HG02943 (cell line): ENCODE results near the gene SREBF1.

ENCODE experiments used
- ATAC-seq: cut with Tn5 transposase; IDR thresholded peaks from one replicate; pipeline ENCODE4 v1.9.1; 2021; ENCODE audit warnings: mild to moderate bottlenecking, low read depth, moderate library complexity; ENCODE audit not compliant: unreplicated experiment

Gene SREBF1

DNA sequence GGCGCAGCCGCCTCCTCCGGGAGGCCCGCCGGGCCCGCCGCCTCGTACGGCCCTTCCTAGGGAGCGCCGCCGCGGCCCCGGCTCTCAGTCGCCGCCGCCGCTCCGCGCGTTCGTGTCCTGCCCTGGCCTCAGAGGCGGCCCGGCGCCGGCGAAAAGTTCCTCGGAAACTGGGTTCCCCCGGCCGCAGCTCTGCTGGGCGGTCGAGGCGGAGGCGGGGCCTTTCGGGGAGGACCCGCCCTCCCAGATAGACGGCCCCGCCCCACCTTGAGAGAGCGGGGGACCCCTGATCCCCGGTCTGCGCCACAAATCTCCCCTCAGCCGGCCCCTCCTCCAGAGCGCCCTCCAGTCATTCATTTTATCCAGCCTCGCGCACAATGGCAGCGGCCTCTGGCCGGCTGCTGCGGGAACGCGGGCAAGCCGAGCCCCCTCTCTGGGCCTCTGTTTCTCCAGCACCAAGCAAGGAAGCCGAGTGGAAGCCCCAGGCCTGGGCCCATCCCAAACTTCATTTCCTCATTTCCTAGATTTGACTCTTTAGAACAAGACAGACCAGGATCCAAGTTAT is at the start of gene SREBF1:
Gene SREBF1 (minus strand): TSS at position 169 of the 562 bp plus-strand sequence. CDS start 169 bp downstream, outside the sequence.
- peak; percentile 16 for ATAC-seq

DNA sequence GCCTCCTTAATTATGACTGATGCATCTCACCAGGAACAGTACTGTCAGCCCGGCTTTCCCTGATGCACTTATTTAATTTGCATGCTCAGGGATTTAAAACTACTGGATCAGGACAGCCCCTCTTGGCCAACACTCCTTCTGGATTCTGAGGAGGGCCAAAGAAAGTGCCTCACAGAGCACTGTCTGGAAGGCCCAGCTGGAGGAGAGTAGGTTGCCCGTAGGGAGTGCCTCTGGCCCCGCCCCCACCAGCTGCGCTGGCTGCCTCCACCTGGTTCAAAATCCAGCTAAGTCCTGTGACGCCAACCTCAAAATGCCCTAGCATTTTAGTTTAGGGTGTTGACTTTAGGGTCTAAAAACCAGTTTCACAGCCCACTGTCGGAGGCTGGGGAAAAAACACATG is 49.4 kb upstream of the SREBF1 start:
- ATAC-seq = no peak

DNA sequence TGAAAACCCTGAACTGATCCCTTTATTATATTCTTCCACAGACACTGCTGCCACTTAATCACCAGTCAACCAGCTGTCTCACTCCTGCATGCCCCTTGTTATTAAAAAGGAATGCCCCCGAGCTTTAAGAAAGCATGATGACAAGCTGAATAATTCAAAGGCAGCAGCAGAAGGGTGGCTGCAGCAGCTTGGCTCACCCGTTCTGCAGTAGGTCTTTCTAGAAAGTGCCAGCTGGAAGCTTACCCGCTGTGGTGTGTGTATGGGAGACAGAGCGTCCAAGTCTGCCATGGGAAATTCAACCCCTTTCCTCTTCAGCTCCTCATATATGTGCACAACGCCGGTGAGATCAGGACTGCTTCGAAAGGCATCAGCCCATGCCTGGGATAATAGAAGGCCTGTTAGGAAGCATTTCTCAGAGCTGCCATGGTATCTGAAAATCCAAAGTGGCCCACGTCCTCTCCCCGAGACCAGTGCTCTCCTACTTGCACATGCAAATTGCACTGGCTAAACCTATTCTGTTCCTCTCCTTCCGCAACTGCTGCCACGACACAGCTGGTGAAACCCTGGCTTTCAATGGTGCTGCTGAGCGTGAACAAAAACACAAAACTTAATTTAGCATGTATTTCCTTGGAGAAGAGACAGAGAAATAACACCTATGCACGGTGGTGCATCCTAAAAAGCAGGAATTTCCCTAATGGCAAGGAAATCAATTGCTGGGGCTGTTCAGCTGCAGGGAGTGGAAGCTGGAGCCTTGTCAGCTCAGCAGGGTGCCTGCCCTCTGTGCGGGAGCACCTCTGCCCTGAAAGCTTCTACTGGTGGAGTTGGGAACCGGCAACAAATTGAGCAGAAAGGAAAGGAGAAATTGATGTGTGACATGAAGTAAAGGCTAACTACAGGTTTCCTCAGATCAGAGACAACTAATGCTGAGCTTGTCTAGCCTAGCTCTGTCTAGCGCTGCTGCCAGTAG is 47.9 kb upstream of the SREBF1 start:
- ATAC-seq = no peak

DNA sequence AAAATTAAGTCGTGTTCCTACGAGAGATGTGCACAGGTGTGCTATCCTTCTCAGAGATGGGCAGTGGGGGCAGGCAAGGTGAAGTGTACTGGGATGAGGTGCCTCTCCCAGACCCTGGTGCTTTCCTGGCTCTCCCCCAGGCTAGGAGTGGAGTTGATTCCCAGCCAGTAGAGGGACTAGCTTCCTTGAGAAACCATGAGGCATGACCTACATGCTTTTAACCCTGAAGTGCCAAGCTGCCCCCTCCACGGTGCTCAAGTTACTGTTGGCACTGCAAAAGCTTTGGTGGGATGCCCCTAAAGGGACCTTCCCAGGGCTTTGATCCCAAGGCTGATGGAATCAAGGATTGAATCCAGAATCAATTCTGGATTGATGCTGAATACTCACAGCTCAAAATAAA is 47.0 kb upstream of the SREBF1 start:
- no peak for ATAC-seq

DNA sequence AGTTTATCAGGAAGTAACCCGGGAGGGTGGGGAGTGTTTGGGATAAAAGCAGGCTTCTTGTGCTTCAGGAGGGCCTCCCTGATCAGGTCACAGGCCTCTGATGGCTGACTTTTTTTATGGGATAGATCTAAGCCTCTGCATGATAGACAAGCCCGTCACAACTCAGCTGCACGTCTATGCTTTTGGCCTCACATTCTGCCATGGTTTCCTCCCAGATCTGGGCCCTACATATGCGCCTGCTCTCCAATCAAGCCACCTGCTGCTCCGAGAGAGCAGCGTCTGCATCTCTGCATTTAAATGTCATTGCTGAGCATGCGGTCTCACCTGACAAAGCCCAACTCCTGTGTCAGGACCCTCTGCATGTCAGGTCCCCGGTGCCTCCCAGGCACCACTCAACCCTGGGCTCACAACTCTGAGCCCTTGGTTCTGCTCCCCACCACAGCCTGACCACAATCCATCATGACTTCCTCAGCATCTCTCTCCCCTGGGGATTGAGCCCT is 45.3 kb upstream of the SREBF1 start:
- no peak for ATAC-seq

DNA sequence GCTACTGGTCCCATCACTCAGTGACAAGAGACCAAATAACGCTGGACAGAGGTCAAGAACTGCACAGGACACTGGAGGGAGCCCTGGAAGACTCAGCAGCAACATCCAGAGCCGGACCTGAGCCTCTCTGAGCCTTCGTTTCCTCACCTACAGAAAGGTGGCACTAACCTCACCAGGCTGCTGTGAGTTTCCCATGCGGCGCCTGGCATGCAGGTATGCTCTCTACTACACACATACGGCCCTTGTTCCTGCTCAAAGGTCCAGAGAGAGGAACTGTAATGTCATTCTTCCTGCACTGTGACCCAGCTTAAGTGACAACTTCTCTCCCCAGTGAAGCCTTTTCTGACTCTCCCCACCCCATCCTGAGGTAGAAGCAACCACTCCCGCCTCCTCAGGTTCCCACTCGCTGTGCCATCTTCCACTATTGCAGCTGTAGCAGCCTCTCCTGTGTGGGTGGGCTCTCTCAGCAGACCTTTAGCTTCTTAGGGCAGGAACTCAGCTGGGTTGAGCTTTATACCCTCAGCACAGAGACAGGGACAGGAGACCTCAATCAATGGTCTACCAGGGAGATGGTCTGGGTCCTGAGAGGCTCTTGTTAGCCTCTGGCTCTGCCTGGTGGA is 43.9 kb upstream of the SREBF1 start:
- no peak for ATAC-seq

DNA sequence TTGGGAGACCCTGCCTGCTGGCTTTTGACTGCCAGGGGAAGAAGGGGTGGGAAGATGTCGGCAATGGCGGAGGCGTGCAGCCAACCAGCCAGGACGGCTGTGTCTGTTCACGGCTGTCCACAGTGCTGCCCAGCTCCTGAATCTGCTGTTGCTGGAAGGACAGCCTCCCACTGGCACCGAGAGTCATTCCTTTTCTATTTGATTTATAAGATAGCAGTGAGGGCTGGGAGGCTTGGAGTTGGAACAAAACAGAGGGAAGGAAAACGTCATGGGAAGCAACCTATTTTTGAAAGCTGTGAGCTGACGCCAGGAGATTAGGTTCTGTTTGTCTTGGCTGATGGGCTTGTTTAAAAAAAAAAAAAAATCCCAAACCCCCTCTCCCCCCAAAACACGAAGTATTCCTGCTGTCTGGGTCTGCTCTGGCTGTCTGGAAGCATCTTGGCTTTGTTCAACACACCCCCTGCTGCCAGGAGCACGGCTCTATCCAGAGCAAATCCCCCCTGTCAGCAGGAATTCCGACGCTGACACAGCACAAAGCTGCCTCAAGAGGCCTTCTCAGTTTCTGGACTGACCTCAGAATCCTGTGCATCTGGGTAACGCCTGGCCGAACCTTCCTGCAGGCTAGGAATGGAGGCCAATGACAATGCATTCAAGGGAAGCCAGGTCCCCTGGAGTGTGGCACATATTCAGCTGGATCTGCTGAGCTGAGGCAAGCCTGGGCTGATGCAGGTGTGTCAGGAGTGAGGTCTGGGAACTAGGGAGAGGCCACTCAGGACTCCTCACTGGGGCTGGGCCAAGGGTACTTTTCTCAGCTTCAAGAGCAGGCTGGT is 41.0 kb upstream of the SREBF1 start:
- no peak for ATAC-seq

DNA sequence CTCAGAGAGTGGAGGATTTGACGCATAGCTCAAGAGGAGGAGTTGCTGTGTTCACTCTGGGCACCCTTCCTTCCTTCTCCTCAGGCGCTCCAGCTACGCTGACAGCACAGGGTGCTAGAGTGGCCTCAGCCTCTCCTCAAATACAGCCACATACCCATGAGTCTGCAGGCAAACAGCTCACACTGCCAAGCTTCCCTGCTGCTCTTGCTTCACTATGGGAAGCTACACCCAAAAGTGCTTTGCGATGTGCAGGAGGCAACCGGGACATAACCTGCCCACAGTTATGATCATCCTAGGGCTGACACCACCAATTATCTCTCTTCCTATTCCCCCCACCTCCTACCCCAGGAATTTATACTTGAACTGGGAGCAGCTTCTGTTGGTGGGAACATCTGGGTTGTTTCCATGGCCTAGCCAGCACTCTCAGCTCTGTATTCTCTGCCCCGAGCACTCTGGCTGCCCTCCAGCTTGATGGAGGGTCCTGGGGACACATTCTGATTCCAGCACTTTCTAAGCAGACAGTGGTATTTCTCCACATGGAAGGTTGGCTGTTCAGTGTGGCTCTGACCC is 40.3 kb upstream of the SREBF1 start:
- no peak for ATAC-seq

DNA sequence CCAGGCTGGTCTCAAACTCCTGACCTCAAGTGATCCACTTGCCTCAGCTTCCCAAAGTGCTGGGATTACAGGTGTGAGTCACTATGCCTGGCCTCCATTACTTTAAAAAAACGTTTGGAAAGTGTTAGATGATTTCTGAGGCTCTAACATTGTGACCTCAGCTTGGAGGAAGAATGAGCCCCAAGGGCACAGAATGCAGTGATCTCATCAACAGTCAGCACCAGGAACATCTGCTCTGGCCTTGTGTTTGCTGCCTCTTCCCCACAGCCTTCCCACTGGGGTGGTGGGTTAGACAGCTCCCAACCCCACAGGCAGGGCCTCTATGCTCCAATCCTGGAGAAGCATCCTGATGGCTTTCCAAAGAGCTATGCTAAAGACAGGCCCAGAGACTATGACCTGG is 37.7 kb upstream of the SREBF1 start:
- no peak for ATAC-seq

DNA sequence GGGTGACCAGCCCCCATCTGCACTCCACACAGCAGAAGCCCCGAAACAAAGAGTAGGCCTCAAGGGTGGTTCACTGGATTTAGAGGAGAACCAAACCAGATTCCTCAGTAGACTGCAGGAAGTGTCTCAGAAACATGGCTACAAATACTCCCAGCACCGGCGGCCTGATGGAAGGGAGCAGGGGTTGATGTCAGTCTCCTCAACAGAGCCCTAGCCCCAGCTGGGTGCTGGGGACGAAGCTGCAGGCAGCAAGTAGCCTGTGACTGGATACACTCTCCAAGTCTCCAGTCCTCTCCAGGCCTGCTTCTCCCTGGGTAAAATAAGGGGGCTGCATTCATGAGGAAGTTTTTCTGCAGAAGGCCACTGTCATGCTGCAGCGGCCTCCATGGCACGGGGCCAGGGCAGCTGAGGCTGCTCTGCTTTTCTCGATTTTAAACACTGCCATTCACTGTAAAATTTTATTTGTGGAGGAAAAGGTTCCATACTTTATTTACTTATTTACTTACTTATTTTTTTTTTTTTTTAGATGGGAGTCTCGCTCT is 36.7 kb upstream of the SREBF1 start:
- ATAC-seq = no peak

DNA sequence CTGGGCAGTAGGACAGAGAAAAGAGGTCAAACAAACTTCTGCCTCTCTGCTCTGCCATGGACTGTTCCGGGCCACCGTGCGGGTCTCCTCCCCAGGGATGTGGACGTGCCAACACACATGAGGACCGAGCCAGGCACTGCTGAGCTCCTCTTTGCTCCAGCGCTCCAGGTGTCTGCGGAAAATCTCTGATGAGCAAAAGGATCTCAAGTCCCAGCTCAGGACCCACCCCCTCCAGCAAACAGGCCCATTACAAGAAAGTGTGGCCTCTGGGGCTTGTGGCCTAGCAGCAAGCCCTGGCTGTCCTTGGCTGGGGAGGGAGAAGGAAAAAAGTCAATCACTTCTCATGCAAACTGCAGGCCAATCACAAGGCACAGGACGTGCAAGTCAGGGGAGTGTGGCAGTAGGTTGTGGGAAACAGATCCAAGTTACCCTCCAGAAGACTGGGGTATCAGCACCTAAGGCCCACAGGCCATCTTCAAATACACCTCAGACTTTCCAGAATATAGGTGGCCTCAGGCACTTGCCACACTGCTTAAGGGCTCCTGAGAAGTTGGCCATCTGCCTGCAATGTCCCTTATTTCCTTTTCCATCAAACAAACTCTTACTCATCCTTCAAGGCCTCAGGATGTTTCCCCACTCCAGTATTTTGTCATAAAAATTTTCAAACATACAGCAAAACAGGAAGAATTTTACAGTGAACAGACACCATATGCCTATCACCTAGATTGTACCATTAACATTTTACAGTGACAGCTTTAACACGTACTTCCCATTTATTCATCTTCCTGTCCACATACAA is 36.0 kb upstream of the SREBF1 start:
- ATAC-seq = no peak

DNA sequence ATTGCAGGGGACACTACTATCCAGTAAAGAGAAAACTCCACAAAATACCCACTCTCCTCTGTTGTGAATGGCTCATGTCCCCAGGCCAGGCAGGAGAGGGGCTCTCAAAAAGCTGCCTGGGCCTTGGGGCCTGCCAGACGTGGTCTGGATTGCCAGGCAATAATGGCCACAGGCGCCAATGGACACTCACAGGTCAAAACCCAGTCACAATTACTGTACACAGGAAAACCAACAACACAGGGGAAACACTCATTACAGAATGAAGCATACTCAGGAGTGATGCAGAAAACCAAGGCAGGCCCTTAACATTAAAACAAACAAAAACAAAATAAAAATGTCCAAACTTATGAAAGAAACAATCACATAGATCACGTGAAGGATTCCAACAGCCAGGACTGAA is 35.1 kb upstream of the SREBF1 start:
- no peak for ATAC-seq

DNA sequence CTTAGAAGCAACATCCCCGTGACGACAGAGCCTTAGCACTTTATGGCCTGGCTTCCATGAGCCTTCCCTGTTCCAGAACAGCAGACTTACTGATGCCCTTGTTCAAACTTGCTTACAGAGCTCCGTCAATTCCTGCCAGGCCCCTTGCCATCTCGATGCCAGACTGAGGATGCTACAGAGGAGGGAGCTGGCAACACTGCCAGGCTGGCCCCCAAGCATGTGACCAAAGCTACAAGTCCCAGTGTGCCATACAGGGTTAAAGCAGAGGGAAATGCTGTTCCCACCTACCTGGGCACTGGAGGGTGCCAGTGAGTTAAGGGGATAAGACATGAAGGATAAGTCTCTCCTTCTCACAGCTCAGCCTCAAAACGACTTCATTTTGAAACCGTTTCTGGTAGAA is 33.5 kb upstream of the SREBF1 start:
- ATAC-seq = no peak

DNA sequence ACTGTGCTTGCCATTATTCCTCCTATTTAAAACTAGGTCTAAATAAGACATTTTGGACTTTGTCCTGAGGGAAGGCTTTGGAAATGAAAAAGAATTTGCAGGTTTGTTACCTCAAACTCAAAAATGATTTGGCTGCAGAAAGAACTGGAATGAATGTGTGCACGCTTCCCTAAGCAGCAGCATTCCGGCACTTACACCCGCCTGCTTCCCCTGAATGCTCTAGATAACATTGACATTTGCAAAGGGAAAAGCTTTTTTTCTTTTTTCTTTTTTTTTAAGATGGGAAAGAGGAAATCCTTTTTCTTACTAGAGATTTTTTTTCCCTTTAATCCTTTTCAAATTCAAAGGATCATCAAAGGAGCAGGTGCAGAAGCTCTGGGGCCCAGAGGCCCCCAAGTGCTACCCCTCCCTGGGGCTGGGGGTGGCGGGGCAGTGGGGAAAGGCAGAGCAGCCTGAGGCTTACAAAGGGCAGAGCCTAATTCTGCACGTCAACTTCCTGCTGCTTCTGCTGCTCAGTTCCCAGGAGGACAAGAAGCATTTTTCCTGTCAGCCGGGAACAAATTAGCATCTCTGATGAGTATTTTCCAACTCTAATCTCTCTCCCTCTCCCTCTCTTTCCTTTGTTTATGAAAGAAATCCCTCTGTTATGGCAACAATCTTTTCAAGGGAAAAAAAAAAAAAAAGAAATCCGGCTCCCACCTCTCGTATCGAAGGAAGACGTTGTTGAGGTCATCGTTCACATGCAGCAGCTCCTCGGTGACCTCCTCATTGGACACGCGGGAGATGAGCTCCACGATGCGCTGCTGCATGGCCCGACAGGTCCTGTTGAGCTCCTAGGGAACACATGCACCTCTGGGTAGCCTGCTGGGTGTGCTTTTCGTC is 32.1 kb upstream of the SREBF1 start:
- ATAC-seq = no peak

DNA sequence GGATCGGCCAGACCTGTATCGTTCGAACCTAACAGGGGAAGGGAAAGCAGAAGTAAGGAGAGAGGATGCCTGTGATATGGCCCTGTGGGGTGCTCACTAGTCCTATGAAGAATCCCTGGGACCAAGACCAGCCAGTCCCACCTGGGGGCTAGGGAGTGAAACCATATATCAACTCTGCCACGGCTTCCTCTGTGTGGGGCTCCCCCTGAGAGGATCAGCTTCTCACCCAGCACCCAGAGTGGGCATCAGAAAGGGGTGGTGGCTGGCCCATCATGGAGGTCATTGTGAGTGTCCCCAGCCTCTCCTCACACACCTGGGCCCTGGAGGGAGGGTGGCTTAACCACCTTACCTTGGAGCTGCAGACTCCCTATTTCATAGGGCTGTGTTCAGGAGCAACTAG is 30.1 kb upstream of the SREBF1 start:
- ATAC-seq = no peak

DNA sequence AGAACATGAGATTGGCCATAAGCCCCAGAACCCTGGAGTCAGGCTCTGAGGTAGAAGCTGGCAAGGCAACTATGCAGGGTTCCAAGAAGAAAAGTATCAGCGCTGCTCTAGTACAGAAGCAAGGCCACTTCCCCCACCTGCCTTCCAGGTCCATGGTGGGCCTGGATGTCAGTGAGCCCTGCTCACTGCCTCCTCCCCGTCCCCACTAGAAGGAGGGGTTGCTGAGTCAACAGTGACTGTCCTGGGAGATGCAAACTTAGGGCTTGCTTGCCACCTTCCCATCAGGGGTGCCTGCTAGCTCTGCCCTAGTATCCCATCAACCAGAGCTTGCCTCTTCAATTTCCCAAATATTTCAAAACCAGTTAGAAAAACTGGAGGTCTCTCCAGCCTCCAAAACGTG is 29.6 kb upstream of the SREBF1 start:
- no peak for ATAC-seq

DNA sequence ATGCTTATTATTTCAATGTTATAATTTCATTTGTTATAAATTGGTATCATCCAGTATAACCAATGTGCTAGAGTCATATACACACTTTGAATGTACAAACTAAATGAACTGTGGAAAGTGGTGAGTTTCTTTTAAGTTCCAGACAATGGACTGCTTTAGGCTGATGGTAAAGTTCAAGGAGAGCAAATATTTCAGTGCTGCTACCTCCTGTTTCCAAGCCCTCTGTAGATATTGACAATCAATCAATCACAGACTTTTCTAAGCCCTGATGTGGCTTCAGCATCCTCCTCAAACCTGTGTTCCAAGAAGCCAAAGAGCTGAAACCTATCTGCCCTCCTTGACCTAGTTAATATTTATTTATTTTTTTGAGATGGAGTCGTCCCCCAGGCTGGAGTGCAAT is 28.2 kb upstream of the SREBF1 start:
- ATAC-seq = no peak

DNA sequence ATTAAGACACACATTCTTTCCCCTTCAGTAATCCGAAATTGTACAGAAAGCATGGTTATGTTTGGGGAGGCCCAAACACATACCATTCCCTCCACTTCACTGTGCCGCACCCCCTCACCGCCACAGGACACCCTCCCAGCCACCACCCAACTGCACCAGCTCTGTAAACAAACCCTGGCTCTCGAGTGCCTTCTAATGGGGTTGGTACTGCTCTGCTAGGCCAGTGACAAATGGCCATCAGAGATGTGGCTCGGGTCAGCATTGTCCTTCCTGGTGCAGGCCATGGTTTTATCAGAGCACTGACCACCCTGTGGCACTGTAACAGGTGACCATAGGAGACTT is 24.0 kb upstream of the SREBF1 start:
- no peak for ATAC-seq
